ENCODE results near the gene HNRNPLL.
A peak's percentile ranks its signal among the peaks of the same experiment; 100 is the strongest.

Gene HNRNPLL

GRCh38 chr2:38535744-38536506, 66.8 kb downstream of the HNRNPLL start:
- H3K27ac ChIP-seq, result no peak overlapping the region
- TF ChIP-seq CTCF (conservative IDR thresholded peaks at IDR 0.05; ENCODE audit: low read depth), result peak; percentile 94
- peak; percentile 77 for DNase-seq (ENCODE audit: low spot score)
- POLR2A ChIA-PET (ENCODE audit: low non-redundant PET), result no interaction called here
- CTCF ChIA-PET, result interaction anchor here (0.5 to 1.1 kb wide), 18 partner anchors 14 to 250 kb away, joined by 3 to 5 read pairs (median 3); no protein-coding TSS in a partner anchor

GRCh38 chr2:38535404-38535743, 67.4 kb downstream of the HNRNPLL start:
- no peak for TF ChIP-seq CTCF (conservative IDR thresholded peaks at IDR 0.05; ENCODE audit: low read depth)
- no peak overlapping the region for H3K27ac ChIP-seq
- CTCF ChIA-PET, result interaction anchor here (0.5 to 1.1 kb wide), 7 partner anchors 19 to 250 kb away, joined by 3 to 5 read pairs (median 4); no protein-coding TSS in a partner anchor
- DNase-seq (ENCODE audit: low spot score), result no peak
- POLR2A ChIA-PET (ENCODE audit: low non-redundant PET), result no interaction called here

- CTCF ChIA-PET, result interaction anchor here (0.5 to 1.1 kb wide), 5 partner anchors 20 to 240 kb away, joined by 3 to 5 read pairs (median 4); no protein-coding TSS in a partner anchor
- DNase-seq (ENCODE audit: low spot score), result no peak
- TF ChIP-seq CTCF (conservative IDR thresholded peaks at IDR 0.05; ENCODE audit: low read depth), result no peak
- no peak overlapping the region for H3K27ac ChIP-seq
- POLR2A ChIA-PET (ENCODE audit: low non-redundant PET), result no interaction called here
Measured at GRCh38 chr2:38534746-38535403, 67.9 kb downstream of the HNRNPLL start.

- DNase-seq (ENCODE audit: low spot score), result no peak
- POLR2A ChIA-PET (ENCODE audit: low non-redundant PET), result no interaction called here
- CTCF ChIA-PET, result no interaction called here
- TF ChIP-seq CTCF (conservative IDR thresholded peaks at IDR 0.05; ENCODE audit: low read depth), result no peak
- H3K27ac ChIP-seq, result no peak overlapping the region
Measured at GRCh38 chr2:38533757-38534545, 68.8 kb downstream of the HNRNPLL start.

GRCh38 chr2:38533180-38533579, 69.5 kb downstream of the HNRNPLL start:
- no peak overlapping the region for H3K27ac ChIP-seq
- no peak for TF ChIP-seq CTCF (conservative IDR thresholded peaks at IDR 0.05; ENCODE audit: low read depth)
- CTCF ChIA-PET, result interaction anchor here (0.6 kb wide), 1 partner anchor 847 kb away, joined by 3 read pairs; no protein-coding TSS in a partner anchor

GRCh38 chr2:38532366-38532765, 70.4 kb downstream of the HNRNPLL start:
- no peak for TF ChIP-seq CTCF (conservative IDR thresholded peaks at IDR 0.05; ENCODE audit: low read depth)
- DNase-seq (ENCODE audit: low spot score), result no peak
- POLR2A ChIA-PET (ENCODE audit: low non-redundant PET), result no interaction called here
- CTCF ChIA-PET, result interaction anchor here (0.6 to 1.4 kb wide), 5 partner anchors 8 to 24 kb away, joined by 3 to 5 read pairs (median 4); no protein-coding TSS in a partner anchor
- H3K27ac ChIP-seq, result no peak overlapping the region

More at GRCh38 chr2:38533180-38533579, 69.5 kb downstream of the HNRNPLL start:
- DNase-seq (ENCODE audit: low spot score), result no peak
- POLR2A ChIA-PET (ENCODE audit: low non-redundant PET), result no interaction called here

Data from RWPE1 (cell line).